ENCODE data around the gene ANKRD6.
A peak's percentile ranks its signal among the peaks of the same experiment; 100 is the strongest.
"Not testable (repeated sequence)": the region's sequence is repeated elsewhere in the genome, so short reads cannot be mapped to it uniquely, and the experiment has no call there.

The ANKRD6 gene

GRCh38 chr6:89432875-89433251 lies at the start of gene ANKRD6:
Gene ANKRD6, plus strand, starts transcription at chr6:89433152. Its CDS starts 133,825 bp downstream, at chr6:89566977.
- peak; percentile 64 for DNase-seq (ENCODE audit: low spot score)

GRCh38 chr6:89385156-89385667 lies 47.7 kb upstream of the ANKRD6 start:
- no peak for DNase-seq (ENCODE audit: low spot score)

- DNase-seq (ENCODE audit: low spot score): no peak
These were observed 47.1 kb upstream of the ANKRD6 start for GRCh38 chr6:89385846-89386245.

- no peak for DNase-seq (ENCODE audit: low spot score)
These were observed 45.9 kb upstream of the ANKRD6 start for GRCh38 chr6:89386917-89387491.

GRCh38 chr6:89387516-89388201 lies 45.3 kb upstream of the ANKRD6 start:
- DNase-seq (ENCODE audit: low spot score): no peak

- no peak for DNase-seq (ENCODE audit: low spot score)
These were observed 44.1 kb upstream of the ANKRD6 start for GRCh38 chr6:89388846-89389245.

- DNase-seq (ENCODE audit: low spot score): no peak
These were observed 40.1 kb upstream of the ANKRD6 start for GRCh38 chr6:89392823-89393222.

GRCh38 chr6:89393659-89394058 lies 39.3 kb upstream of the ANKRD6 start:
- no peak for DNase-seq (ENCODE audit: low spot score)

GRCh38 chr6:89397884-89398283 lies 35.1 kb upstream of the ANKRD6 start:
- not testable (repeated sequence) for DNase-seq (ENCODE audit: low spot score)

- no peak for DNase-seq (ENCODE audit: low spot score)
These were observed 34.0 kb upstream of the ANKRD6 start for GRCh38 chr6:89398762-89399525.

- DNase-seq (ENCODE audit: low spot score): no peak
These were observed 32.9 kb upstream of the ANKRD6 start for GRCh38 chr6:89400050-89400449.

- no peak for DNase-seq (ENCODE audit: low spot score)
These were observed 32.0 kb upstream of the ANKRD6 start for GRCh38 chr6:89400912-89401399.

- DNase-seq (ENCODE audit: low spot score): no peak
These were observed 30.2 kb upstream of the ANKRD6 start for GRCh38 chr6:89402776-89403175.

GRCh38 chr6:89404512-89404911 lies 28.4 kb upstream of the ANKRD6 start:
- no peak for DNase-seq (ENCODE audit: low spot score)

GRCh38 chr6:89406141-89406540 lies 26.8 kb upstream of the ANKRD6 start:
- no peak for DNase-seq (ENCODE audit: low spot score)

GRCh38 chr6:89409461-89410035 lies 23.4 kb upstream of the ANKRD6 start:
- no peak for DNase-seq (ENCODE audit: low spot score)

- DNase-seq (ENCODE audit: low spot score): no peak
These were observed 22.7 kb upstream of the ANKRD6 start for GRCh38 chr6:89410231-89410761.

GRCh38 chr6:89410788-89411144 lies 22.2 kb upstream of the ANKRD6 start:
- no peak for DNase-seq (ENCODE audit: low spot score)

GRCh38 chr6:89411145-89412070 lies 21.5 kb upstream of the ANKRD6 start:
- no peak for DNase-seq (ENCODE audit: low spot score)

GRCh38 chr6:89412071-89413005 lies 20.6 kb upstream of the ANKRD6 start, which contains the start of gene RRAGD:
Gene RRAGD, minus strand, starts transcription at chr6:89412273. Its CDS starts 280 bp downstream, at chr6:89411993.
- DNase-seq (ENCODE audit: low spot score): peak; percentile 40
